Dedifferentiated amniotic fluid mesenchymal stem cell (primary cell): Measurements from ENCODE around the gene RYR3.

Source experiments
- DNase-seq: peaks from one replicate; pipeline ENCODE4 v3.0.0-alpha.2; 2016; ENCODE audit errors: extremely low spot score

Gene RYR3

GRCh38 chr15:33866101-33866737 is 555.5 kb downstream of the RYR3 start:
- no peak for DNase-seq

- DNase-seq, result no peak
Measured at GRCh38 chr15:33871980-33872379, 561.2 kb downstream of the RYR3 start.

DNA sequence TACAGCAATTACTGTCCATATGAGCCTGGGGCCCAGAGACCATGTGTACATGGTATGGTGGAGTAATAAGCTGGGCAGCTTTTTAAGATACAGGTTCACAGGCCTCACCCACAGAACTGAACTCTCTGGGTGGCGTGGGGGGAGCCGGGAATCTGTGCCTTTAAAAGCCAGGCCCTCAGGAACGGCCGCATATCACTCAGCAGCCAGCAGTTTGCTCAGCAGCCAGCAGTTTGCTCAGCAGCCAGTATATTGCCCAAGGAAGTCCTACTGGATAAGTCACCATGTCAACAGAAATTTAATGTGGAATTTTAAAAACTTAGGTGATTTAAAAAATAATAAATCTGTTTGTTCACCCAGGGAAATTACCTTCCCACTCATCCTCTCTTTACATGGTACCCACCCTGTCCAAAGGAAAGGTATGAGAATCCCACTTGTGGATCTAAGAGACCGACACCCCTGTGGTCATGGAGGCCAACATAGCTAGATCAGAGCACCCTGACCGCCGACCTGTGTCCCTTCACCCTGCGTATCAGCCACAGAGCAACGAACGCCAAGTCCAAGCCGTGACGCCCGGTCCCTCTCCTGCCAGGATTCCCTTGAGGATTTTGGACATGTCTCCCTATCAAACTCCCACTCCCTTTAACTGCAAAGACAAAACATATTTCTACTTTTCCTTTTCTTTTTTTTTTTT is 561.8 kb downstream of the RYR3 start:
- no peak for DNase-seq

- DNase-seq, result no peak
Measured at GRCh38 chr15:33874156-33874555, 563.4 kb downstream of the RYR3 start.

- DNase-seq, result no peak
Measured at GRCh38 chr15:33882921-33883320, 572.2 kb downstream of the RYR3 start.

GRCh38 chr15:33888176-33888575 is 577.4 kb downstream of the RYR3 start:
- DNase-seq, result no peak

DNA sequence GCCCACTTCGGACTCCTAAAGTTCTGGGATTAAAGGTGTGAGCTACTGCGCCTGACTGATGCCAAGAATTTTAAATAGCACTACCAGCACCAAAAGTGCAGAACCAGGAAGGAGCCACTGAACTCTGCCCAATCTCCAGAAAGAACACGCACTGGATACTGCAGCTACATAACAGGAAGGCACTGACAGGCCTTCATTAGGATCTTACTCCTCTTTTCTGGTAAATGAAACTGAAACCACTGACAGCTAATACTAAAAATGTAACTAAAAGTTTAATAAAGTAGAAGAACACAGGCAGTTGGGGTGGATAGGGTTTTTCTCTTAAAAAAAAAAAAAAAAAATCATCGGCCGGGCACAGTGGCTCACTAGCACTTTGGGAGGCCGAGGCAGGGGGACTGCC is 583.4 kb downstream of the RYR3 start:
- DNase-seq, result no peak

DNA sequence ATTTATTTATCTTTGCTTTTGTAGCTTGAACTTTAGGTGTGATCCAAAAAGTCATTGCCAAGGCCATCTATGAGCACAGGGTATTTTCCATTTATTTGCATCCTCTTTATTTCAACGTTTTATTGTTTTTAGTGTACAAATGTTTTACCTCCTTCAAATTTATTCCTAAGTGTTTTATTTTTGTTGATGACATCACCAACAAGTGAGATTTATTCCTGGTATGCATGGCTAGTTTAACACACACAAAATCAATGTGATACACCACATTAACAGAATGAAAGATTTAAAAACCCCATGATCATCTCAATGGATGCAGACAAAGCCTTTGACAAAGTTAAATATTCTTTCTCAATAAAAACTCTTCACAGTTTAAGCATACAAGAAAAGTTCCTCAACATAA is 591.3 kb downstream of the RYR3 start:
- no peak for DNase-seq

- no peak for DNase-seq
Measured at GRCh38 chr15:33903661-33904060, 592.9 kb downstream of the RYR3 start.

- DNase-seq, result no peak
Measured at GRCh38 chr15:33907326-33907725, 596.6 kb downstream of the RYR3 start.

- no peak for DNase-seq
Measured at GRCh38 chr15:33908406-33908805, 597.6 kb downstream of the RYR3 start.

- no peak for DNase-seq
Measured at GRCh38 chr15:33910741-33911140, 600.0 kb downstream of the RYR3 start.

DNA sequence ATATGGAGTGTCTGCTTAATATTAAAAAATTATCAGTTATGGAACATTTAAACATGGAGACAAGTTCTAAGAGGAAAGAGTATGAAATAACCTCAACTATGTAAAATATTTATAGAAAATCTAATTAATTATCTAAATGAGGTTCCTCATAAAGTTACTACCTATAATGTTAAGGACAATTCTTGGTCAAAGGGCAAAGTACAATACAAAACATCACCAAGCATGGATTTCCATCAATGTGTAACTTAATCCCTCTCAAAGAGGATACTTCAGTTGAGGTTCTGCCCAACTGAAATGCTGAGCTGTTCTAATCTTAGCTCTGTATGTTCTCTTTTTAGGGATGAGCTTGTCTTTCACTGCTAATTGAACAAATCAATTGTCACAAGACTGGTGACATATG is 601.6 kb downstream of the RYR3 start:
- no peak for DNase-seq

DNA sequence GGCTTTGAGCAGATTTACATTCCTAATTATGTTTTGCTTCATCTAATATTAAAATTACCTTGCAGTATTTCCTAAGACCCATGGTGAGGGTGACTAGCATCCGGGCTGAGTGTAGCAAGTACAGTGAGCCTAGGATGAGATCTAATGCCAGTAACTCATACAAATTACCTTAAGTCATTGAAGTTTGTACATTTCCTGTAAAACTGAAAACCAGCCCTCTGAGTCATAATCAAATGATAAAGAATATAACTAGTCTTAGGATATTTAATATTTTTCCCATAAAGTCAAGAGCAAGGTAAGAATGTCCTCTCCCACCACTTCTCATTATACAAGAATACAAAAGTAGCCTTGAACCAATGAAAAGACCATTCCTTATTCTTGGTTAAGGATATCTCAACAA is 602.7 kb downstream of the RYR3 start:
- DNase-seq, result no peak
